CD1c-positive myeloid dendritic cell (primary cell): ENCODE measurements around the gene C1QTNF5.

Experiments used
- DNase-seq: peaks from one replicate; pipeline ENCODE4 v3.0.0-alpha.2; 2016; ENCODE audit errors: extremely low spot score

Gene C1QTNF5

GRCh38 chr11:119295178-119295577 is 45.5 kb downstream of the C1QTNF5 start:
- DNase-seq: peak; percentile 15

- DNase-seq: no peak
Measured at GRCh38 chr11:119293461-119293860, 47.2 kb downstream of the C1QTNF5 start.

- DNase-seq: no peak
Measured at GRCh38 chr11:119290894-119291497, 49.7 kb downstream of the C1QTNF5 start.
